ENCODE data around the gene SREBF1.

The SREBF1 gene

DNA sequence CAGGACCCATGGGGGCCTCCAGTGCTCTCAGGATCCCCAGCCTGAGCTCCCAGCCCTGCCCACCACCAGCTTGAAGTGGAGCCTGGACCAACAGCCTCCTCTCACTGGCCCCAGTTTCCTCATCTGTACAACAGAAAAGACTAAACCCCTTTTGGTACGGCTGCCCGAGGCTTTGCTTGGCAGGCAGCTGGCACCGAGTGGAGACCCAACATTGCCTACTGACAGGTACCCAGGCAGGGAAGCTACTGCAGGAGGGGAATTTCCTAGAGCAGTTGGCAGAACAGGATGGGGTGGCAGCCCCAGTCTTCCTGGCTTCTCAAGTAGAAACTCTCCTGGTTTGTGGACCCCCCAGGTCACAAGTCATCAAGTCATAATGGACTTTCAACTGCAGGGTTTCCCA is 14.2 kb downstream of the SREBF1 start:
- no peak for DNase-seq

DNA sequence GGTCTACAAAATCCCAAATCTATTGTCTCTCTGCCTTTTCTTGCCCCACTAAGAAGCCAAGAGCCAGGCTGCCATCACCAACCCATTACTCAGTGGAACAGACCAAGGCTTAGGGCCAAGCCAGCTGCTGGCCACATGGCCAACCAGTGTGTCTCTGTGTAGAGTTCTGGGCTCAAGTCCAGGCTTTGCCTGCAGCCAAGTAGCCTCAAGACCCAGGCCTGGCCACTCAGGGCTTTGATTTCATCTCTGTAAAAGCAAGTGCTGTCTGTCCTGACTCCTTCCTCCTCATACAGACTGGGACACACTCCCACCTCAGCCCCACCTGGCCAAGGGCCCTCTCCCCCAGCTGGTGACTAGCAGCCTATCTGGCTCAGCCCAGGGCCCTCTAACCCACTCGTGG is 14.6 kb downstream of the SREBF1 start:
- DNase-seq, result no peak

DNA sequence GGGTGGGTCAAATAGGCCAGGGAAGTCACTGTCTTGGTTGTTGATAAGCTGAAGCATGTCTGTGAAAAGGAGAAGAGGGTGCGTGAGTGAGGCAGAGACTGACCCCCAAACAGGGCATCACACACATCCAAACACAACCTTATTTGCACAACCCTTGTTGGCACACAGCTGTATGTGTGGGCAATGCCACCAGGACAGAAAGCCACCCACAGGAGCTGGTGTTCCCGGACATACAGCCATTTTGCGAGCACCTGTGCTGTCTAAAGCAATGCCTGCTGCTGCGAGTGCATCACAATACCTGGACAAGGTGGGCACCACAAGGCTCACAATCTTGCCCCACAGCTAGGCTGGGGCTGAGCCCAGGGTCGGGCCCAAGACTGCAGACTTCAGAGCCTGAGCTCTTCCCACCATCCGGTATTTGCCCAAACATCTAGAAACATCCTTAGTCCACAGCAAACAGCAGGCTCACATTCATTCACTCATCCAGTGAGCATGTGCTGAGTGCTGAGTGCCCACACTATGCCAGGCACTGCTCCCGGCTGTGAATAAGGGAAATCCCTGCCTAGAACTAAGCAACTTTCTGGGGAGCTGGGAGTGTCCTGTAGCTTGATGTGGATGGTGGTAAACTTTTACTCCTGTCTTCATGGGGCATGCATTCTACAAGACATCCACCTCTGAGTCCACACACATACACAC is 16.2 kb downstream of the SREBF1 start:
- no peak for DNase-seq

DNA sequence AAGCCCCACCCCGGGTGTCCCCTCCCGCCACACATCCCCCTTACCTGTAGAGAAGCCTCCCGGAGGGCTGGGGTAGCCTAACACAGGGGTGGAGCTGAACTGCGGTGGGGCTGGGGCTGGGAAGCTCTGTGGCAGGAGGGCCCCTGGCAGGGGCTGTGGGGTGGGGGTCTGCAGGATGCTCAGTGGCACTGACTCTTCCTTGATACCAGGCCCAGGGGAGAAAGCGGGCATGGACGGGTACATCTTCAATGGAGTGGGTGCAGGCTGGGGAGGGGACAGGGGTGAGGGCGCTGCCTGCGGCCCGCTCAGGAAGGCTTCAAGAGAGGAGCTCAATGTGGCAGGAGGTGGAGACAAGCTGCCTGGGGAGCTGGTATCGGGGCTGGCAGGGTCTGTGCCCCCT is 16.7 kb downstream of the SREBF1 start:
- no peak for DNase-seq

DNA sequence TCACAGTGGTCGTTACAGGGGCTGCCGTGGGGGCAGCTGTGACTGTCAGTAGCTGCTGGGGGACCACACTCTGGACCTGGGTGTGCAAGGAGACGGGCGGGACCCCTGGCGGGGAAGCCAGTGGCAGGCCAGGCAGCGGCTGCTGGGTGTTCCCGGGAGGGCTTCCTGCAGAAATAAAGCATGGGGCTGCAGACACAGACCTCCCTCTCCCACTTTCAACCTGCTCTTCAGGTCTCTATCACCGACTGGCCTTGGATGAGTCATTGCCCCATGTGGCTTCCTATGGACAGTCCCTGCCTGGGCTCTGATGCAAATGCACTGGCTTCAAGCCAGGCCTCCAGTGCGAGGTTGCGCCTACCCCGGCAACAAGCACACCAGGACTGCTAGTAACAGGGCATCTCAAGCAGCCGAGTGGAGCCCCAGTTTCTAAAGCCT is 17.2 kb downstream of the SREBF1 start:
- DNase-seq, result no peak

DNA sequence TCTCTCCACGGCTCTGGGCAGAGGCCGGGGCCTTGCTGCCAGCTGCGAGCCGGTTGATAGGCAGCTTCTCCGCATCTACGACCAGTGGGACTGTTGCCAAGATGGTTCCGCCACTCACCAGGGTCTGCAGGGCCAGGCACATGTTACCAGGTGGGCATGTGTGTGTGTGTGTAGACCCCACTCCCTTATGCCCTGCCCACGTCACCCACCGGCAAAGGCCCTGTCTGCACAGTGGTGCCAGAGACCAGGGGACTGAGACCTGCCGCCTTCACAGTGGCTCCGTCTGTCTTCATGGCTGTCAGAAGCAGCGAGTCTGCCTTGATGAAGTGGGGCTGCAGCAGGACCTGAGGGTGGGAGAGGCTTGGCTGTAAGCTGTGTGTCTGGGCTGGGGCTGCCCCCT is 17.7 kb downstream of the SREBF1 start:
- DNase-seq, result no peak

DNA sequence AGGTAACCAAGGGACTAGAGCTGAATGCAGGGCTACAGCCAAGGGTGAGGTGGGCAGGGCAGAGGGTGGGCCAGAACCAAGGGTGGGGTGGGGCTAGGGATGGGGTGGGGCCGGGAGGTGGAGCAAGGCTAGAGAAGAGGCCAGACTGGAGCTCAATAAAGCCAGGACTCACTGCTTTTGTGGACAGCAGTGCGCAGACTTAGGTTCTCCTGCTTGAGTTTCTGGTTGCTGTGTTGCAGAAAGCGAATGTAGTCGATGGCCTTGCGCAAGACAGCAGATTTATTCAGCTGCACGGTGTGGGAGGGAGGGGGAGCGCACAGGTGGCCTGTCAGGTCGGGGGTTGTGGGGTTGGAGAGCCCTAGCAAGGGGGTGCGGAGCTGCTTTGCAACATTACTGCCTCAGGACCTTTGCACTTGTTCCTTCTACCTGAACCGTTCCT is 18.7 kb downstream of the SREBF1 start:
- no peak for DNase-seq

DNA sequence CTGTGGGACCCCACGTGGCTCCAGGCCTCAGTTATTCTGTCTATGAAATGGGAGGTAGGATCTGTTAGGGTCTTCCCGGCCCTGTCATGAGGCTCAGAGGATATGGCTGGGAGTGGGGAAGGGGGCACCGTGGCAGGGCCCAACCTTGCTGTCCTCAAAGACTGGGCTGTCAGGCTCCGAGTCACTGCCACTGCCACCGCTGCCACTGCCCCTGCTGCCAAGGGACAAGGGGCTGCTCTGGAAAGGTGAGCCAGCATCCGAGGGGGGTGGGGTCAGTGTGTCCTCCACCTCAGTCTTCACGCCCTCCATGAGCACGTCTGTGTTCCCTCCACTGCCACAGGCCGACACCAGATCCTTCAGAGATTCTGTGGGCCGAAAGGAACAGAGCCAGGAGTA is 19.2 kb downstream of the SREBF1 start:
- no peak for DNase-seq

DNA sequence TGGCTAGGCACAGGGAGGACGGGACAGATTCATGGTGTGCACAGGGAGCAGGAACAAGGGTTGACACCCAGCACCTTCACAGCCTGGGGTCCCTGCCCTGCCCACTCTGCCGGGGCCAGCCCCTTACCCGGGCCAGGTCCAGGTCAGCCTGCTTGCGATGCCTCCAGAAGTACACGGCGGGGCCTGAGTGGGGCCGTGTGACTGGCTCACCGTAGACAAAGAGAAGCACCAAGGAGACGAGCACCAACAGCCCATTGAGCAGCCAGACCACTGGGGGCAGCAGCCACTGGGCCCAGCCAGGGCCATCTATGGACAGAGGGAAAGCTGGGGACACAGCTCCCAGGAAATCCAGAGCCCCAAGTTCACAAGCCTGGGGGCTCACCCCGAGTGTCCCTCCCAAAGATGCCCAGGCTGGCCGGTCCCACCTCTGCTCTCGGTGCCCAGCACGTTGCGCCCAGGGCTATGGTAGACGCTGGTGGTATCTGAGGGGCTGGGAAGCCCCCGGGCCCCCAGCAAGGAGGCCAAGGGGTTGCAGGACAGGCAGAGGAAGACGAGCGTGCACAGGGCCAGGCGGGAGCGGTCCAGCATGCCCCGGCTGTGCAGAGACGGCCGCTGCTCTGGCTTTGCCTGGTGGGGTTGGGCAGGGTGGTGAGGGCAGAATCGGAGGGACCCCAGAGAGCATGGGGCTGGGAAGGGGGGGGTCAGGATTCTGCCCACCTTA is 19.8 kb downstream of the SREBF1 start:
- DNase-seq, result no peak

DNA sequence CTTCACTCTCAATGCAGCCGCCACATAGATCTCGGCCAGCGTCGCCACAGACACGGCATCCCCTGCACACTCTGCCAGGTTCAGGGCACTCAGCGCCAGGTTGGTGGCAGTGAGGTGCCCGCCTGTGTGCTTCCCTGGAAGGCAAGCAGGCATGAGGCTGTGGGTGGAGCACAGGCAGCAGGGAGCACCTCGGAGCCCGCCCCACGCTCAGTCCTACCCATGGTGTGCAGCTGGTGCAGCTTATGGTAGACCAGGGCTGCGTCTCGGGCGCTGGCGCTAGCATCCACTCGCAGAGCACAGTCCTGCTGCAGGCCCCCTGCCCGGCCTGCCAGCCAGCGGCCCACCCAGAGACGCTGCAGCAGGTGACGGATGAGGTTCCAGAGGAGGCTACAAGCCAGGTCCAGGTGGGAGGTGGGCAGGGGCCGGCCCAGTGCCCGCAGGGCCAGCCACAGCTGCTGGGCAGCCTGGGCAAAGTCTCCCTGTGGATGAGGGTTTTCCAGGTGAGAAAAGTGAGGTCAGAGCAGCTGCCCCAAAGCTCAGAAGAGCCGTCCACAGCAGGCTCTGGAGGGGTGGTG is 20.5 kb downstream of the SREBF1 start:
- DNase-seq, result no peak

DNA sequence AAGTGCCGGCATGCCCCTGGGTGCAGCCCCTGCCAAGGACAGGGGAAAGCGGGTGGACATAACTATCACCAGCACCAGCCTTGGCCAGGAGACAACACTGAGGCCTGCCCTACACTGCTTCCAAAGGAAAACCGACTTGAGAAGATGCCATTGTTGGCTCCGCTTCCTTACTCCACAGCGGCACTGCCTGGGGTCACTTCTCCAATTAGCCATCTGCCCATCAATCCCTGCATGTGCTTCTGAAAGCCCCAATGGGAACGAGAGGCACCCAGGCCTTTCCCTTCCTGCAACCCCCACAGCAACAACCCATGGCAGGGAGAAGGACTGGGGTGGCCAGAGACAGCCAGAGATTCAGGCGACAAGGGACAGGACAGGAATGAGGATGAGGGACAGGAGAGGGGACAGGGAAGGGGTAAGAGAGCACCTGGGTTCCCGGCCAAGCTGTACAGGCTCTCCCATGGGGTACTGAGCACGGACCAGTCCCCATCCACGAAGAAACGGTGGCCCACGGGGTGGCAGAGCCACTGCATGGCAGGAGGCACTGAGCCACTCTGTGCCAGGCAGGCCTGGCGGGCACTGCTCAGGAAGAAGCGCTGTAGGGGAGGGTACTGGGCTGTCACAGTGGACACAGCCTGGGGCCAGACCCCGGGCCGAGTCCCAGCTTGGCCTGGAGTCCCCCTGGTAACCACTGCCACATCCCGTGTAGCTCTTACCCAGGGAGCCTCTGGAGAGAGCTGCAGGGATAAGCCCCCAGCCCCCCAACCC is 21.2 kb downstream of the SREBF1 start:
- DNase-seq, result peak; percentile 54 to 57

DNA sequence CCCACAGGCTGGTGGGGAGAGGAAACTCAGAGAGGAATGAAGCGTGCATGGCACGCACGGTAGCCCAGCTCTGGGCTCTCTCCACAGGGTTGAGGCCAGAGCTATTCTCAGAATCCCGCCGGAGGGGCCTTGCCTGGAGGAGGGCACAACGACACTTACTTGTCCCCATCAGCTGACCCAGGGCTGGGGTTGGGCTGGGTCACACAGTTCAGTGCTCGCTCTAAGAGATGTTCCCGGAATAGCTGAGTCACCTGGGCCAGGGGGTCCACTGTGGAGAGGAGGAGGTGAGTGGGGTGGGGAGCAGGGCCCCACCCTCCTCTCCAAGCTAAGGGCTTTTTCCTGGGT is 21.8 kb downstream of the SREBF1 start:
- no peak for DNase-seq

DNA sequence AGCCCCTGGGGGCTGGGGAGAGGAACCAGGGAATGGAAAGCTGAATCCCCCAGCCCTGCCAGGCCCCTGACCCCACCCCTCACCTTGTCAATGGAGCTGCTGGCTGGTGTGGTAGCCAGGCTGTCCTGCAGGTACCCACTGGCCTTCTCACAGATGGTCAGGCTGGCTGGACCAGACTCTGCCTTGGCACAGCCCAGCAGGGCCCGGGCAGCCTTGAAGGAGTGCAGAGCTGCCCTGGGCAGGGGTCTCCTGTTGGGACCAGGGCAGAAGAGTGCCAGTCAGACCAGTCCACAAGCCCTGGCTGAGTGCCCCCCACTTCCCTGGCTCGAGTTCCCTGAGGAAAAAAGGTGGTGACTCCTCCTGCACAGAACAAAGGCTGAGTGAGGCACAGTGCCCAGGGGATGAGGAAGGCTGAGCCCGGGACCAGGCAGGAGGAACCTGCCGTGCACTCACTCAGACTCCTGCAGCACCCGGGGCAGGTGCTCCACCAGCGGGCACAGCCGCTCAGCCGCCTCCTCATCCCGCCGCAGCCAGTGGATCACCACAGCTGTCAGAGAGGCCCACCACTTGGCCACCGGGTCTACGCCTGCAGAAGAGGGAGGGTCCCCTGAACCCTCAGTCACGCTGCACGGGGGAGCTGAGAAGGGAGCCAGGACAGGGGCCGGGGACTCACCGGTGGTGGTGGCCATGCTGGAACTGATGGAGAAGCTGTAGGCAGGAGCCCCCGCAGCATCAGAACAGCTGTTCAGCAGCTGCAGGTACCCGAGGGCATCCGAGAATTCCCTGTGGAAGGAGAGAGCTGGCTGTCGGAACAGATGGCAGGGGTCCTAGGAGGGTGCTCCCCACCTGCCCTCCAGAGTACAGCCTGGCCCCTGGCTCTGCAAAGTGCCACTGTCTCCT is 22.4 kb downstream of the SREBF1 start:
- DNase-seq, result peak; percentile 85 to 92

DNA sequence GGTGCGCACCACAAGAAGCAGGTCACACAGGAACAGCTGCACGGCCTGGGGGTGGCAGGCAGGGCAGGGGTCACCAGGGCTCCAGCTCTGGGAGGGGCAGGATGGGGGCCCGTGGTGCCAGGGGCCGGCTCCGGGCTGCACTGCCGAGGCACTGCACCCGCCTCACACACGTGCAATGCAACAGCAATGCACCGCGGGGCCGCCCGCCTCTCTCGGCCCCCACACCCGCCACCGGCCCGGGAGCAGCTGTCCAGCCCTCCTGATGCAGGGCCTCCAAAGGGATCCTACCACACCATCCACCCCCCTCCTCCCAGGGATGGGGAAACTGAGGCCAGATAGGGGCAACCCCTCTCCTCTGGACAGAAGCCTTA is 23.1 kb downstream of the SREBF1 start:
- DNase-seq, result no peak

DNA sequence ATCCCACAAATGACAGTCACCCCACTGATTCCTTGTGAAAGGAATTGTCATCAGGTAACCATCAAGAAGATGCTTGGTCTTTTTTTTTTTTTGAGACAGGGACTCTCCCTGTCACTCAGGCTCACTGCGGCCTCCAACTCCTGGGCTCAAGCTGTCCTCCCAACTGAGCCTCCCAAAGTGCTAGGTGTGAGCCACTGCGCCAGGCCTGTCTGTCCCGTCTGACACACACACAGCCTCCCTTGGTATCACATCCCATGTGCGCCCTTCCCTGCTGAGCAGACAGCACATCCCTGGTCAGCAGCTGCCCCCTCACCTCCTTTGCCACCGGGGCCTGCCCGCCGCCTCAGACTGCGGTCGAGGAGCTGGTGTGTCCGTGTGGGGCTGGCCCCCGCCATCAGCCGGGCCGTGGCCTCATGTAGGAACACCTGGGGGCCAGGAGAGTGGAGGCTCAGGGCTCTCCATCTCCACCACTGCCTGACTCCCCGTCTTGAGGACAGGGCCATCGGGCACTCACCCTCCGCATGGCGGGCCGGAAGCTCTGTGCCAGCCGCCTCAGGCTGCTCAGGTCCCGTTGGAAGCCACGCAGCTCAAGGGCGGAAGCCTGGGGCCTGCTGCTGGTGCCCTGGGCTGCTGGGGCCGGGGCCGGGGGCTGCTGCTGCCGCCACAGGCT is 23.6 kb downstream of the SREBF1 start:
- DNase-seq, result no peak

DNA sequence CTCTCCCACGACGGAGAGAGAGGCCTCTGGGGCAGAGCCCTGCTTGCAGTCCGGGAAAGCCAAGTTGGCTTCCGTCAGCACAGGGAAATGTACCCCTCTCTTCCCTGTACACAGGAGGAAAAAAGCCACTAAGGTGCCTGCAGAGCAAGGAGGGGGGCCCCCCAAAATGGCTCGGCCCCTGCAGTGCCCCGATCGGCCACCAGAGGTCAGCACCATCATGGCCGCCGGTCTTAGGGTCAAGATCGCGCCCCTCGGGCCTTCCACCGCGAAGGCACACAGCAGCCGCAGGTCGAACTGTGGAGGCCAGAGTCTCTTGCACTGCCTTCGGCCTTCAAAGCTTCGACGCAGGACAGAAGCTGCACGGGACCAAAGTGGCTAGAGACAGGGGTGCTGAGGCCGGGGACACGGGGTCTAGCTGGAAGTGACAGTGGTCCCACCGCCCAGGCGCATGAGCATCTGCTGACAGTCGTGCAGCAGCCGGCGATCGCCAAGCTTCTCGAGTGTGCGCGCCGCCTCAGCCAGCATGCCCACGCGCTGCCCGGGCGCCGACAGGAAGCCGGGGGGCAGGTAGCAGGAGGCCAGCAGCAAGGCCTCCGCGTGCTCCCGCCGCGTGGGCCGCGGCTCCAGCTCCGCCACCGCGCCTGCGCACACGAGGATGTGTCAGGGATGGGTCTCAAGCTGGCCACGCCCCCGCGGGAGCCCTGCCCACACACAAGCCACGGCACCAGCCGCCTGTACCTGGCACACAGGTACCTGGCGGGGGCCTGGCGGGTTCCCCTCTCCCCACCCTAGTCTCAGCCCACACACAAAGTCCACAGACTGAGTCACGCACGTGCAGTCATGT is 24.4 kb downstream of the SREBF1 start:
- DNase-seq, result peak; percentile 38 to 54

DNA sequence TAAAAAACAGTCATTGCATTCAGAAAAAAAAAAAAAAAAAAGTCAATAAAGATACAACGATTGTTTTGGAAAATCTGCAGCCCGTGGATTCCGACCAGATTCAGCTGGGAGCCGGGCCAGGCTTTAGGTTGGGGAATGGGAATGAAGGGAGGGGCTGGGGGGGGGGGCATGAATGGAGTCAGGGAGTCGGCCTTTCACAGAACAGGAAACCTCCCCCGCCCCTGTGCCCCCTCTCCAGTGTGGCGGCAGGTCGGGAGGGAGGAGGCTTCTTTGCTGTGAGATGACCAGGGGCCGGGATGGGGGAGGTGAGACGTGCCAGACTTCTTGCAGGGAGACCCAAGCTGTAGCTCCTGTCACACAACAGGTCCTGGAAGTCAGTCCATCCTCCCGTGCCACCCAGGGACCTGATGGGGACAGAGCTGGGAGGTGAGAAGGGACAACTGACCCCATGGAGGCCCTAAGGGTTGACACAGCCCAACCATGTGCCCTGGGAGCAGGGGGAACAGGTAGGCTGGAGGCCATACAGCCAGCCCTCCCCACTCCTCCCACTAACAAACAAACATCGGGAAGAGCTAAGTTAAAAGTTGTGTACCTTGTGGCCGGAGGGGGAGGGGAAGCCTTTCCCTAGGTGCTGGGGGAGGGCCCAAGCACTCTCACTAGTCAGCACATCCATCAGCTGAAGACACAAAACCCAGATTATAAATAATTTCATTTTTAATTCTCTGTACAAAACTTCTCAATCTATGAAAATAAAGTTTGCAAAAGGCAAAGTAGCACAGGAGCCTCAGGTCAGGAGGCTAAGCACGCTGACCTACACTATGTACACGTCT is 25.2 kb downstream of the SREBF1 start:
- peak in 1 of 2 experiments; percentile 22 for DNase-seq

DNA sequence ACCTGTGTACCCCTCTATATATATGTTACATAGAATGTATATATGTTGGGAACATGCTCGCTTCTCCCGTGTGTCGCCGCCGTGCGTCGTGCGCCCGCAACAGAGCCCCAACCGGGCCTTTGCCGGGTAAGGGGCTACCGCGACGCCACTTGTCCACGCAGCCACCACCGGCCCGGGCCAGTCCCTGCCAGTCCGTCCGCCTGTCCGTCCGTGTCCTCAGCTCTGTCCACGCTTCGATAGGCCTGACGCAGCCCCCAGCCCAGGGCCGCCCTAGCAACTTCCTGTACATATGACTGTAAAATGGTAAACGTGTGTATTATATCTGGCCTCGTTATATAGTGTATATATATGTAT is 25.9 kb downstream of the SREBF1 start:
- no peak for DNase-seq

DNA sequence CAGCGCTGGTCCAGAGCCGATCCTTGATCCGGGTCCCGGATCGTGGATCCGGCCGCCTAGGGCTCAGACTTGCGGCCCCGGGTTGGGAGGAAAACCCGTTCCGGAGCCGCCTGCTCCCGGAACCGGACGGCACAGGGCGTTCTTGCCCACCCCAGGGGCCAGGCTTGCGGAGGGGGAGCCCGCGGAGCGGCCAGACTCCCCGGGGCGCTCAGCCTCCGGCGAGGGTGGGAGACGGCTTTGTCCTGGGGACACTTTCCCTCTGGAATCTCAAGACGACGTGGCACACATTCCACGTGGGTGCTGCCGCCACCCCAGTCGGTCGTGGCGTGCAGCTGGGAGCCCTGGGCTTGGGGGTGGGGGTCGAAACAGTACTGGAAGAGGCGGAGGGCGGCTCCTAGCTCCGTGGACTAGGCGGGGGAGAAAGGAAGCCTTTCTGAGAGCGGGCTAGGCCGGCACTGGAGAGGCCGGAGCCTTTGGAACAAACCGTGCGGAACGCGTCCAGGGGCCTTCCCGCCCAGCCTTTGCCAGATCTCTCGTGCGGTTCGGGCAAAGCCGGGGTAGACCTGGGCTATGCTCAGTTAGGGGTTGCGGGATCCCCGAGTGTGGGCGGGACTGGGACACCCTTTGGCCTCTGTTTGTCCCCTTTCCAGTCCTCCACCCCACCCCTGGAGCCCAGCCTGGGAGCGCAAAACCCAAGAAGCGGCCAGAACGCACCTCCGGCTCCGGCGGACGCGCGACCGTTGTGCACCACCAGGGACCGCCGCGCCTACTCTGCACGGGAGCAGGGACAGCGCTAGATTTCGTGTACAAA is 26.5 kb downstream of the SREBF1 start:
- no peak for DNase-seq

All from NCI-H524 (cell line).